Endothelial cell of umbilical vein (primary cell): Measurements from ENCODE around the gene GMPR2.

Source experiments
- CTCF ChIP-seq, 2 donors: IDR thresholded peaks; 1 replicate in 1 of 2; 2 replicates in 1 of 2; pipeline ENCODE4 v1.5.1; 2011; ENCODE audit warnings: low read length in 2 of 2, mild to moderate bottlenecking in 2 of 2, moderate library complexity in 2 of 2, control low read depth in 1 of 2, inconsistent platforms in 1 of 2, low read depth in 1 of 2; ENCODE audit not compliant: insufficient read depth in 1 of 2; ENCODE audit errors: extremely low read depth in 1 of 2
- EZH2 ChIP-seq: IDR thresholded peaks from 2 replicates; pipeline ENCODE4 v1.6.1; 2012; ENCODE audit warnings: borderline replicate concordance, low read depth, mild to moderate bottlenecking, moderate library complexity, low read length, inconsistent platforms; ENCODE audit not compliant: severe bottlenecking
- POLR2A ChIP-seq: IDR thresholded peaks from 2 replicates; pipeline ENCODE4 v1.6.1; 2012; ENCODE audit warnings: low read depth, mild to moderate bottlenecking, control low read depth, low read length

DNA sequence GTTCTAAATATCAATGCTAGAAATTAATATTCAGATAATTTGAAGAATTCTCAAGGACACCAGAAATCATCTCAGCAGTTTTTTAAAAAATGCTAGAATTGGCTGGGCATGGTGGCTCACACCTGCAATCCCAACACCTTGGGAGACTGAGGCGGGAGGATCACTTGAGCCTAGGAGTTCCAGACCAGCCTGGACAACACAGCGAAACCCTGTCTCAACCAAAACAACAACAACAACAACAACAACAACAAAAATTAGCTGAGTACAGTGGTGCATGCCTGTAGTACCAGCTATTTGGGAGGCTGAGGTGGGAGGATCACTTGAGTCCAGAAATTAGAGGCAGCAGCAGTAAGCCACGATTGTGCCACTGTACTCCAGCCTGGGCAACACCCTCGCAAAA lies 13.6 kb upstream of the GMPR2 start:
- no peak for TF ChIP-seq POLR2A
- no peak for TF ChIP-seq CTCF (IDR thresholded peaks at IDR 0.05; ENCODE audit: extremely low read depth in 1 of 2, insufficient read depth in 1 of 2, low read depth in 1 of 2, low read length in 2 of 2)
- no peak for TF ChIP-seq EZH2
